Vagina (tissue), 2 donors: ENCODE data around the gene TBC1D22A.

Experiments used
- CTCF ChIP-seq, 3 experiments: fragments of 450-650 bp in 2 of 3; fragments of 200-600 bp in 1 of 3; sonication (generic) in 1 of 3; IDR thresholded peaks; one replicate each; pipeline ENCODE4 v1.5.1; 2017 to 2019; ENCODE audit warnings: antibody characterized with exemption in 3 of 3, mild to moderate bottlenecking in 2 of 3, moderate library complexity in 2 of 3
- POLR2A ChIP-seq, 2 donors: fragments of 450-650 bp; IDR thresholded peaks; one replicate each; pipeline ENCODE4 v1.6.1; 2017; ENCODE audit warnings: antibody characterized with exemption in 2 of 2, mild to moderate bottlenecking in 2 of 2, moderate library complexity in 2 of 2
- POLR2AphosphoS5 ChIP-seq, 2 donors: sonication (generic); formaldehyde crosslinking; IDR thresholded peaks; one replicate each; pipeline ENCODE4 v1.9.0; 2017; ENCODE audit warnings: antibody characterized with exemption in 2 of 2, mild to moderate bottlenecking in 2 of 2, low read depth in 1 of 2; ENCODE audit not compliant: insufficient read depth in 1 of 2

GRCh38 chr22:46758121-46758520, 4.3 kb upstream of the TBC1D22A start:
- TF ChIP-seq CTCF (IDR thresholded peaks at IDR 0.05) (no peak), POLR2A (IDR thresholded peaks at IDR 0.05) (no peak), POLR2AphosphoS5 (IDR thresholded peaks at IDR 0.05; ENCODE audit: insufficient read depth in 1 of 2, low read depth in 1 of 2) (no peak)
